Naive thymus-derived CD8-positive, alpha-beta T cell (primary cell): ENCODE data around the gene NEIL3. TPM values are rescaled to one million over a fixed set of nuclear protein-coding genes. Genes with fewer than 3 reads are reported as not detected.
"Not testable (repeated sequence)": the region's sequence is repeated elsewhere in the genome, so short reads cannot be mapped to it uniquely, and the experiment has no call there.

Experiments used
- ATAC-seq, 2 donors: fragments of 150-1000 bp; cut with Tn5 transposase in 1 of 2; sonication (Bioruptor Pico), chemical (Tn5 transposase) in 1 of 2; 1 replicate in 1 of 2; 2 replicates in 1 of 2; pipeline ENCODE4 v1.10.0; 2021; ENCODE audit warnings: mild to moderate bottlenecking in 2 of 2, moderate library complexity in 2 of 2
- POLR2A ChIA-PET: fragments of 350-600 bp; sonication (Branson Sonifier 250); formaldehyde crosslinking; loops from one replicate; lab custom pipeline; 2021; ENCODE audit warnings: antibody characterized with exemption; lab: Charles Lee
- DNase-seq, 10 donors: peaks; one replicate each; pipeline versions ENCODE4 v3.0.0 to v3.0.0-alpha.2; 2020 to 2022
- H3K27ac Mint-ChIP-seq, 10 donors: one replicate each; pipeline ENCODE4 v1.8.0; 2020 to 2022; ENCODE audit warnings: mild to moderate bottlenecking in 10 of 10, mixed read lengths in 10 of 10, moderate library complexity in 4 of 10, inconsistent platforms in 1 of 10
- H3K27me3 Mint-ChIP-seq, 5 donors: one replicate each; pipeline ENCODE4 v1.8.0; 2021 to 2022; ENCODE audit warnings: mixed read lengths in 5 of 5
- H3K36me3 Mint-ChIP-seq, 3 donors: one replicate each; pipeline ENCODE4 v1.8.0; 2020 to 2022; ENCODE audit warnings: mixed read lengths in 3 of 3, mild to moderate bottlenecking in 2 of 3, inconsistent platforms in 1 of 3
- H3K4me1 Mint-ChIP-seq, 4 donors: one replicate each; pipeline ENCODE4 v1.8.0; 2021 to 2022; ENCODE audit warnings: mixed read lengths in 4 of 4
- H3K4me3 Mint-ChIP-seq, 10 donors: one replicate each; pipeline ENCODE4 v1.8.0; 2020 to 2022; ENCODE audit warnings: mild to moderate bottlenecking in 10 of 10, mixed read lengths in 10 of 10, moderate library complexity in 6 of 10, inconsistent platforms in 1 of 10
- H3K9me3 Mint-ChIP-seq, 9 donors: one replicate each; pipeline ENCODE4 v1.8.0; 2020 to 2022; ENCODE audit warnings: mixed read lengths in 9 of 9, mild to moderate bottlenecking in 3 of 9, inconsistent platforms in 1 of 9, moderate library complexity in 1 of 9
- polyA plus RNA-seq, 3 donors: library from polyadenylated mRNA; unstranded; fragments of 300-500 nt; fragmentation: Illumina TruSeq; gene quantifications; one replicate each; pipeline ENCODE4 v1.2.3, GENCODE V29; 2021
- total RNA-seq, 8 experiments: library from RNA in 2 of 8; stranded (reverse) in 2 of 8; gene quantifications; one replicate each; pipeline ENCODE4 v1.2.3 and lab custom pipeline; 2021 to 2026

The NEIL3 gene
- total and polyA plus RNA-seq, 5 experiments from 2014 or later, result not detected

- Mint-ChIP-seq H3K27me3 (no peaks in the 10 kb centered on the region), H3K4me3 (no peak overlapping the region), H3K4me1 (peaks cover 0 to 2% (median 0%) of the 10 kb centered on the region in 4 donors), H3K27ac (no peak overlapping the region), H3K36me3 (no peaks in the 10 kb centered on the region), H3K9me3 (no peaks in the 10 kb centered on the region)
- ATAC-seq, result no peak
- POLR2A ChIA-PET, result no interaction called here
- no peak for DNase-seq
Observed at GRCh38 chr4:177283167-177283566, 26.5 kb upstream of the NEIL3 start.

- H3K4me1 Mint-ChIP-seq, result peaks cover 0 to 2% (median 0%) of the 10 kb centered on the region in 4 donors
- POLR2A ChIA-PET, result no interaction called here
- H3K27me3 Mint-ChIP-seq, result no peaks in the 10 kb centered on the region
- no peak for DNase-seq
- no peak overlapping the region for H3K4me3 Mint-ChIP-seq
- H3K27ac Mint-ChIP-seq, result no peak overlapping the region
- no peak for ATAC-seq
- no peaks in the 10 kb centered on the region for H3K36me3 Mint-ChIP-seq
- H3K9me3 Mint-ChIP-seq, result no peaks in the 10 kb centered on the region
Observed at GRCh38 chr4:177285953-177286352, 23.7 kb upstream of the NEIL3 start.

GRCh38 chr4:177287255-177287654 lies 22.4 kb upstream of the NEIL3 start:
- ATAC-seq, result no peak
- POLR2A ChIA-PET, result no interaction called here
- H3K4me1 Mint-ChIP-seq, result peaks cover 0 to 2% (median 0%) of the 10 kb centered on the region in 4 donors

GRCh38 chr4:177288335-177288734 lies 21.3 kb upstream of the NEIL3 start:
- H3K4me3 Mint-ChIP-seq, result no peak overlapping the region

More at GRCh38 chr4:177287255-177287654, 22.4 kb upstream of the NEIL3 start:
- H3K4me3 Mint-ChIP-seq, result no peak overlapping the region
- no peak for DNase-seq
- H3K27ac Mint-ChIP-seq, result peak overlapping the region in 1 of 10 donors; percentile 22
- no peaks in the 10 kb centered on the region for H3K27me3 Mint-ChIP-seq
- H3K36me3 Mint-ChIP-seq, result no peaks in the 10 kb centered on the region
- H3K9me3 Mint-ChIP-seq, result no peaks in the 10 kb centered on the region

GRCh38 chr4:177290780-177291179 lies 18.9 kb upstream of the NEIL3 start:
- Mint-ChIP-seq H3K36me3 (no peaks in the 10 kb centered on the region), H3K4me1 (no peaks in the 10 kb centered on the region), H3K27ac (no peak overlapping the region), H3K27me3 (peaks cover 0 to 2% (median 0%) of the 10 kb centered on the region in 5 donors), H3K9me3 (no peaks in the 10 kb centered on the region), H3K4me3 (no peak overlapping the region)
- POLR2A ChIA-PET, result no interaction called here
- ATAC-seq (no peak), DNase-seq (no peak)

More at GRCh38 chr4:177288335-177288734, 21.3 kb upstream of the NEIL3 start:
- Mint-ChIP-seq H3K9me3 (no peaks in the 10 kb centered on the region), H3K4me1 (peaks cover 0 to 2% (median 0%) of the 10 kb centered on the region in 4 donors), H3K27ac (no peak overlapping the region), H3K36me3 (no peaks in the 10 kb centered on the region), H3K27me3 (peaks cover 0 to 2% (median 0%) of the 10 kb centered on the region in 5 donors)
- no peak for ATAC-seq
- POLR2A ChIA-PET, result no interaction called here
- DNase-seq, result no peak

GRCh38 chr4:177292171-177292570 lies 17.5 kb upstream of the NEIL3 start:
- Mint-ChIP-seq H3K27ac (no peak overlapping the region), H3K9me3 (peaks cover 0 to 2% (median 0%) of the 10 kb centered on the region in 9 donors), H3K36me3 (no peaks in the 10 kb centered on the region), H3K4me1 (no peaks in the 10 kb centered on the region), H3K27me3 (peaks cover 0 to 2% (median 0%) of the 10 kb centered on the region in 5 donors), H3K4me3 (no peak overlapping the region)
- DNase-seq (no peak), ATAC-seq (no peak)
- POLR2A ChIA-PET, result no interaction called here

- H3K36me3 Mint-ChIP-seq, result peaks cover 0 to 8% (median 5%) of the 10 kb centered on the region in 3 donors
- no peak for DNase-seq
- H3K4me3 Mint-ChIP-seq, result no peak overlapping the region
- no peak overlapping the region for H3K27ac Mint-ChIP-seq
- H3K27me3 Mint-ChIP-seq, result peaks cover 0 to 2% (median 0%) of the 10 kb centered on the region in 5 donors
- no peak for ATAC-seq
- H3K9me3 Mint-ChIP-seq, result peaks cover 0 to 10% (median 8%) of the 10 kb centered on the region in 9 donors
- no peaks in the 10 kb centered on the region for H3K4me1 Mint-ChIP-seq
- POLR2A ChIA-PET, result no interaction called here
Observed at GRCh38 chr4:177293208-177294033, 16.3 kb upstream of the NEIL3 start.

- DNase-seq (no peak), ATAC-seq (no peak)
- POLR2A ChIA-PET, result no interaction called here
- no peak overlapping the region for H3K27ac Mint-ChIP-seq
- H3K9me3 Mint-ChIP-seq, result peaks cover 0 to 12% (median 8%) of the 10 kb centered on the region in 9 donors
- H3K4me3 Mint-ChIP-seq, result no peak overlapping the region
- peaks cover 0 to 4% (median 3%) of the 10 kb centered on the region in 5 donors for H3K27me3 Mint-ChIP-seq
- H3K36me3 Mint-ChIP-seq, result peaks cover 0 to 8% (median 5%) of the 10 kb centered on the region in 3 donors
- no peaks in the 10 kb centered on the region for H3K4me1 Mint-ChIP-seq
Observed at GRCh38 chr4:177297785-177298391, 11.8 kb upstream of the NEIL3 start.

GRCh38 chr4:177301126-177301639 lies 8.5 kb upstream of the NEIL3 start:
- DNase-seq, result no peak
- H3K4me1 Mint-ChIP-seq, result no peaks in the 10 kb centered on the region
- peaks cover 0 to 4% (median 2%) of the 10 kb centered on the region in 5 donors for H3K27me3 Mint-ChIP-seq
- H3K9me3 Mint-ChIP-seq, result peaks cover 0 to 12% (median 8%) of the 10 kb centered on the region in 9 donors
- peaks cover 0 to 8% (median 5%) of the 10 kb centered on the region in 3 donors for H3K36me3 Mint-ChIP-seq
- no peak for ATAC-seq
- no peak overlapping the region for H3K27ac Mint-ChIP-seq
- POLR2A ChIA-PET, result no interaction called here
- no peak overlapping the region for H3K4me3 Mint-ChIP-seq

- Mint-ChIP-seq H3K36me3 (peaks cover 0 to 7% (median 5%) of the 10 kb centered on the region in 3 donors), H3K4me1 (no peaks in the 10 kb centered on the region), H3K9me3 (peaks cover 0 to 10% (median 6%) of the 10 kb centered on the region in 9 donors), H3K27me3 (peaks cover 0 to 4% (median 2%) of the 10 kb centered on the region in 5 donors), H3K27ac (no peak overlapping the region), H3K4me3 (no peak overlapping the region)
- POLR2A ChIA-PET, result no interaction called here
- ATAC-seq (no peak), DNase-seq (no peak)
Observed at GRCh38 chr4:177302371-177303100, 7.1 kb upstream of the NEIL3 start.

- Mint-ChIP-seq H3K27ac (no peak overlapping the region), H3K4me1 (peaks cover 0 to 9% (median 3%) of the 10 kb centered on the region in 4 donors), H3K36me3 (no peaks in the 10 kb centered on the region), H3K4me3 (no peak overlapping the region), H3K9me3 (peaks cover 0 to 2% (median 0%) of the 10 kb centered on the region in 9 donors), H3K27me3 (peaks cover 0 to 4% (median 2%) of the 10 kb centered on the region in 5 donors)
- POLR2A ChIA-PET, result no interaction called here
- DNase-seq, result no peak
- ATAC-seq, result no peak
Observed at GRCh38 chr4:177304094-177304493, 5.6 kb upstream of the NEIL3 start.

GRCh38 chr4:177304864-177305263 lies 4.8 kb upstream of the NEIL3 start:
- peaks cover 1 to 16% (median 9%) of the 10 kb centered on the region in 4 donors for H3K4me1 Mint-ChIP-seq
- H3K9me3 Mint-ChIP-seq, ATAC-seq, H3K27ac Mint-ChIP-seq, H3K36me3 Mint-ChIP-seq, DNase-seq, H3K27me3 Mint-ChIP-seq, H3K4me3 Mint-ChIP-seq, POLR2A ChIA-PET: not testable (repeated sequence)
